MCF 10A (cell line): Measurements from ENCODE around the gene CUBN. TPM values are rescaled to one million over a fixed set of nuclear protein-coding genes. Genes with fewer than 3 reads are reported as not detected.

ENCODE experiments used
- BruUV-seq: library from RNA; stranded (reverse); fragments of 400-500 nt; replicated peaks from 2 replicates; lab custom pipeline; 2021; lab: Mats Ljungman, UMichigan
- CTCF ChIA-PET: fragments of 300-600 bp; sonication (Branson Sonifier 250); formaldehyde crosslinking; extraction: SDS; loops from one replicate; lab custom pipeline; 2021; ENCODE audit warnings: antibody characterized with exemption, inconsistent platforms; lab: Yijun Ruan, JAX
- POLR2A ChIA-PET: fragments of 300-600, 350-650 bp; sonication (Branson Sonifier 250); formaldehyde crosslinking; extraction: SDS; loops from one replicate; lab custom pipeline; 2020; ENCODE audit warnings: antibody characterized with exemption, inconsistent platforms; lab: Yijun Ruan, JAX
- DNase-seq: peaks from one replicate; pipeline ENCODE4 v3.0.0-alpha.2; 2018; ENCODE audit not compliant: unreplicated experiment
- H3K27ac Mint-ChIP-seq: one replicate; pipeline ENCODE4 v1.8.0; 2022; ENCODE audit warnings: mild to moderate bottlenecking, low read depth, mixed read lengths; ENCODE audit not compliant: unreplicated experiment
- H3K27me3 Mint-ChIP-seq: one replicate; pipeline ENCODE4 v1.8.0; 2022; ENCODE audit warnings: mixed read lengths; ENCODE audit not compliant: insufficient read depth, unreplicated experiment
- H3K36me3 Mint-ChIP-seq: one replicate; pipeline ENCODE4 v1.8.0; 2022; ENCODE audit warnings: mild to moderate bottlenecking, moderate library complexity, mixed read lengths; ENCODE audit not compliant: insufficient read depth, unreplicated experiment
- H3K4me1 Mint-ChIP-seq: one replicate; pipeline ENCODE4 v1.8.0; 2022; ENCODE audit warnings: mixed read lengths; ENCODE audit not compliant: insufficient read depth, unreplicated experiment
- H3K4me3 Mint-ChIP-seq: one replicate; pipeline ENCODE4 v1.8.0; 2022; ENCODE audit warnings: mild to moderate bottlenecking, moderate library complexity, mixed read lengths; ENCODE audit not compliant: unreplicated experiment
- H3K9me3 Mint-ChIP-seq: one replicate; pipeline ENCODE4 v1.8.0; 2022; ENCODE audit warnings: mixed read lengths; ENCODE audit not compliant: unreplicated experiment
- CTCF ChIP-seq: fragments of 200-600 bp; IDR thresholded peaks from one replicate; pipeline ENCODE4 v1.8.0; 2022; ENCODE audit warnings: antibody characterized with exemption, mild to moderate bottlenecking; ENCODE audit not compliant: unreplicated experiment
- intact Hi-C: fragments of 100-400 bp; cut with micrococcal nuclease; formaldehyde crosslinking; loops from 2 replicates; pipeline ENCODE4 v1.14.1; 2022
- total RNA-seq: library from RNA; stranded (reverse); gene quantifications from 2 replicates; pipeline ENCODE4 v1.2.3, GENCODE V29; 2022

CUBN gene
- total RNA-seq, 1 experiment from 2014 or later = 1.3 TPM

- ChIA-PET CTCF (interaction anchor here (0.6 to 0.7 kb wide), 3 partner anchors 12 to 173 kb away, joined by 3 to 4 read pairs (median 4); no protein-coding TSS in a partner anchor), POLR2A (interaction anchor here (0.8 to 0.9 kb wide), 2 partner anchors 25 to 70 kb away, joined by 3 read pairs; no protein-coding TSS in a partner anchor)
- no peaks in the 10 kb centered on the region for H3K27me3 Mint-ChIP-seq
- no peaks in the 10 kb centered on the region for H3K36me3 Mint-ChIP-seq
- no peak for TF ChIP-seq CTCF
- BruUV-seq = no TSS peak
- no peak for DNase-seq
- no peak overlapping the region for H3K27ac Mint-ChIP-seq
- intact Hi-C loops = no loop called here
- H3K4me3 Mint-ChIP-seq = no peak overlapping the region
- peaks cover 8% of the 10 kb centered on the region for H3K4me1 Mint-ChIP-seq
- no peaks in the 10 kb centered on the region for H3K9me3 Mint-ChIP-seq
These were observed 246.5 kb downstream of the CUBN start for GRCh38 chr10:16883084-16883483.

- intact Hi-C loops = no loop called here
- Mint-ChIP-seq H3K9me3 (no peaks in the 10 kb centered on the region), H3K4me1 (no peaks in the 10 kb centered on the region), H3K36me3 (no peaks in the 10 kb centered on the region), H3K27me3 (no peaks in the 10 kb centered on the region), H3K4me3 (no peak overlapping the region), H3K27ac (no peak overlapping the region)
- DNase-seq = no peak
- CTCF ChIA-PET = interaction anchor here (0.5 to 2.1 kb wide), 4 partner anchors 10 to 558 kb away, joined by 3 to 5 read pairs (median 3); no protein-coding TSS in a partner anchor
- no peak for TF ChIP-seq CTCF
- BruUV-seq = no TSS peak
- POLR2A ChIA-PET = no interaction called here
These were observed 259.3 kb downstream of the CUBN start for GRCh38 chr10:16870331-16870730.

- H3K36me3 Mint-ChIP-seq = no peaks in the 10 kb centered on the region
- no TSS peak for BruUV-seq
- intact Hi-C loops = no loop called here
These were observed 261.6 kb downstream of the CUBN start for GRCh38 chr10:16867990-16868389.

GRCh38 chr10:16867556-16867955 lies 262.1 kb downstream of the CUBN start:
- Mint-ChIP-seq H3K9me3 (no peaks in the 10 kb centered on the region), H3K27ac (no peak overlapping the region), H3K36me3 (no peaks in the 10 kb centered on the region), H3K4me3 (no peak overlapping the region), H3K4me1 (no peaks in the 10 kb centered on the region), H3K27me3 (no peaks in the 10 kb centered on the region)
- CTCF ChIA-PET = interaction anchor here (0.7 kb wide), 1 partner anchor 311 kb away, joined by 3 read pairs; no protein-coding TSS in a partner anchor
- TF ChIP-seq CTCF = no peak
- no TSS peak for BruUV-seq
- POLR2A ChIA-PET = no interaction called here
- DNase-seq = no peak
- intact Hi-C loops = no loop called here

More at GRCh38 chr10:16867990-16868389, 261.6 kb downstream of the CUBN start:
- Mint-ChIP-seq H3K27me3 (no peaks in the 10 kb centered on the region), H3K4me1 (no peaks in the 10 kb centered on the region), H3K4me3 (no peak overlapping the region), H3K27ac (no peak overlapping the region), H3K9me3 (no peaks in the 10 kb centered on the region)
- TF ChIP-seq CTCF = no peak
- no peak for DNase-seq
- ChIA-PET POLR2A (no interaction called here), CTCF (interaction anchor here (0.6 kb wide), 1 partner anchor 9 kb away, joined by 3 read pairs; no protein-coding TSS in a partner anchor)
